HPDE6-E6E7 (cell line): ENCODE measurements around the gene ATG7.
"Not testable (repeated sequence)": the region's sequence is repeated elsewhere in the genome, so short reads cannot be mapped to it uniquely, and the experiment has no call there.

Experiments
- DNase-seq: peaks from one replicate; pipeline ENCODE4 v3.0.0; 2011; ENCODE audit warnings: missing footprints; ENCODE audit errors: extremely low spot score

ATG7 gene

GRCh38 chr3:11385891-11386290, 113.7 kb downstream of the ATG7 start:
- no peak for DNase-seq

- DNase-seq: no peak
Measured at GRCh38 chr3:11386465-11387113, 114.4 kb downstream of the ATG7 start.

GRCh38 chr3:11389386-11390268, 117.4 kb downstream of the ATG7 start:
- DNase-seq: no peak

- DNase-seq: no peak
Measured at GRCh38 chr3:11390411-11391131, 118.4 kb downstream of the ATG7 start.

GRCh38 chr3:11391174-11391879, 119.1 kb downstream of the ATG7 start:
- DNase-seq: no peak

GRCh38 chr3:11392014-11392859, 120.0 kb downstream of the ATG7 start:
- no peak for DNase-seq

GRCh38 chr3:11392860-11393114, 120.6 kb downstream of the ATG7 start:
- DNase-seq: no peak

- DNase-seq: no peak
Measured at GRCh38 chr3:11393401-11393800, 121.2 kb downstream of the ATG7 start.

- DNase-seq: no peak
Measured at GRCh38 chr3:11394392-11394791, 122.2 kb downstream of the ATG7 start.

- DNase-seq: no peak
Measured at GRCh38 chr3:11400213-11400612, 128.0 kb downstream of the ATG7 start.

GRCh38 chr3:11401434-11401833, 129.2 kb downstream of the ATG7 start:
- no peak for DNase-seq

GRCh38 chr3:11405323-11405722, 133.1 kb downstream of the ATG7 start:
- DNase-seq: no peak

GRCh38 chr3:11407644-11408043, 135.4 kb downstream of the ATG7 start:
- no peak for DNase-seq

- DNase-seq: not testable (repeated sequence)
Measured at GRCh38 chr3:11408324-11408859, 136.2 kb downstream of the ATG7 start.

- DNase-seq: no peak
Measured at GRCh38 chr3:11410564-11410963, 138.4 kb downstream of the ATG7 start.

GRCh38 chr3:11411956-11412355, 139.8 kb downstream of the ATG7 start:
- no peak for DNase-seq

- no peak for DNase-seq
Measured at GRCh38 chr3:11413071-11413470, 140.9 kb downstream of the ATG7 start.

- DNase-seq: no peak
Measured at GRCh38 chr3:11415099-11415498, 142.9 kb downstream of the ATG7 start.

GRCh38 chr3:11420066-11420465, 147.9 kb downstream of the ATG7 start:
- no peak for DNase-seq

- no peak for DNase-seq
Measured at GRCh38 chr3:11422291-11422690, 150.1 kb downstream of the ATG7 start.

GRCh38 chr3:11423868-11424267, 151.7 kb downstream of the ATG7 start:
- DNase-seq: no peak
